ENCODE data around the gene WNT8A.
"Not testable (repeated sequence)": the region's sequence is repeated elsewhere in the genome, so short reads cannot be mapped to it uniquely, and the experiment has no call there.

The WNT8A gene

DNA sequence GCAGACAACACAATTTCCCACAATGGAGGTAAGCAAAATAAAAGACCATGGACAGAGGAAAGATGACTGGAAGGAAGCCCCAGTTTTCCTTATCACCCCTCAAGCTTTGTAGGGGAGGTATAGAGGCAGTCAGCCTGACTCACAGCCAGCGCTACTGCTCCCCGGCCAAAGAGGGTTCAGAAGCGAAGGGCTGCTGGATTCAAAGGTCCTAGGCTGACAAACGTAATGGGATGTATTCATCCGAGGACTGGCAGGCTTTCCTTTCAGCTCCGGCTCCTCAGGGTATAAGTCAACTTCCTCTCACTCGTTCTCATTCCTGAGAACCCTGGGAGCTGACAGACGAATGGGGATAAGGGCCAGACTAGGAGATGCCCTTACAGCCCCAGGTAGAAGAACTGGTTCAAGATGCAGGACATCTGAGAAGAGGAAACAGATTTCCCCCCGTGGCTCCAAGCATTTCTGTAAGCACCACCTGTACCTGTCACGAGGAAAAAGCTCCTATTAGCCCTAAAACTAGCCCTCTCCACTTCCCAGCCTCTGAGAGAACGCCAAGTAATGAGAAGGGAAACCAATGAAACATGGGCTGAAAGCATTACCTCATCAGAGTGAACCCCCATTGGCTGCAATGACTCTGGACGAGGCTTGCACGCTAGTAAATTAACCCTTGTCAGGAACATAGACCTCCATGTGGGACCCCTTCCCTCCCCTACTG lies 28.8 kb upstream of the WNT8A start:
- no peaks in the 10 kb centered on the region for H3K4me1 ChIP-seq (ENCODE audit: insufficient read depth, low read length)
- no peaks in the 10 kb centered on the region for H3K27me3 ChIP-seq (ENCODE audit: control insufficient read depth in 1 of 2, insufficient read depth in 2 of 2, low read length in 2 of 2)
- no peak overlapping the region for H3K27ac ChIP-seq (ENCODE audit: low read depth, low read length)
- no peak overlapping the region for H3K9ac ChIP-seq (ENCODE audit: low read length)
- H3K9me3 ChIP-seq (ENCODE audit: low read length) = no peaks in the 10 kb centered on the region
- H3K36me3 ChIP-seq (ENCODE audit: insufficient read depth, low read length) = no peaks in the 10 kb centered on the region
- no peak overlapping the region for H3K4me3 ChIP-seq (ENCODE audit: low read depth in 1 of 2, low read length in 2 of 2)

DNA sequence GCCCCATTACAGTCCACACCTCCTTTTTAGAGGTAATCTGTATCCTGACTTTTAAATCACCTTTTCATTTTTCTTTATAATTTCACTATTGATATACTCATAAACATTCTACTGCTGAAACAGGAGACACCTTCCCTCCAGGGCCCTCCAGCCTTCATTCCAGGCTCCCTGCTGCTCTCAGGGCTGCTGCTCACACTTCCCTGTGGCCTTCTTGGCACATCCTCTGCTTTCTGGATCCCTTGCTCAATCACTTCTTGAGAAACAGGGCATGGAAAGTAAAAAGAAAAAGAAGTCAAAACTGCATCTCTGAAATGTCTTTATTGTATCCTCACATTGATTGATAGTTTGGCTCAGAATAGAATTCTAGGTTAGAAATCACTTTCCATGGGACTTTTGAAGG lies 19.3 kb upstream of the WNT8A start:
- Histone ChIP-seq H3K27ac (ENCODE audit: low read depth, low read length) (no peak overlapping the region), H3K27me3 (ENCODE audit: control insufficient read depth in 1 of 2, insufficient read depth in 2 of 2, low read length in 2 of 2) (no peaks in the 10 kb centered on the region), H3K4me3 (ENCODE audit: low read depth in 1 of 2, low read length in 2 of 2) (no peak overlapping the region), H3K9me3 (ENCODE audit: low read length) (no peaks in the 10 kb centered on the region), H3K36me3 (ENCODE audit: insufficient read depth, low read length) (no peaks in the 10 kb centered on the region), H3K4me1 (ENCODE audit: insufficient read depth, low read length) (no peaks in the 10 kb centered on the region), H3K9ac (ENCODE audit: low read length) (no peak overlapping the region)

DNA sequence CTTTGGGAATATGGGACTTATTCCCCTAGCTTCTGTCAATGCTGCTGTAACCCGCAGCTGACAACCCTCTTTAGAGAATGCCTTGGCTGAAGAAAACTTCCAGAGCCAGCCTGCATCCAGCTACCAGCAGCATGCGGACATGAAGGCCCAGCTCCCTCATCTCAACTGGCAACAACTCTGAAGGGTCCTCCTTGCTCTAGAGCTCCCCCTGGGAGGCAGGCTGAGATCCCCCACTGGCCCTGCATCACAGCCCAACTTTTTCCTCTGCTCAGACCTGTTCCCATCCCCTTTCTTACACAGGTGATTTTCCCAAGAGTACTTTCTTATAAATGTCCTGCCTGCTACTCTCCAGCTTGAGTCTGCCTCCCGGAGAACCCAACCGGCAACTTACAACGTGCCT lies 18.7 kb upstream of the WNT8A start:
- H3K36me3 ChIP-seq (ENCODE audit: insufficient read depth, low read length) = no peaks in the 10 kb centered on the region
- H3K9ac ChIP-seq (ENCODE audit: low read length) = no peak overlapping the region
- no peak overlapping the region for H3K4me3 ChIP-seq (ENCODE audit: low read depth in 1 of 2, low read length in 2 of 2)
- H3K27me3 ChIP-seq (ENCODE audit: control insufficient read depth in 1 of 2, insufficient read depth in 2 of 2, low read length in 2 of 2) = no peaks in the 10 kb centered on the region
- no peaks in the 10 kb centered on the region for H3K4me1 ChIP-seq (ENCODE audit: insufficient read depth, low read length)
- H3K9me3 ChIP-seq (ENCODE audit: low read length) = no peaks in the 10 kb centered on the region
- no peak overlapping the region for H3K27ac ChIP-seq (ENCODE audit: low read depth, low read length)

GRCh38 chr5:138067945-138068344 lies 15.9 kb upstream of the WNT8A start:
- Histone ChIP-seq H3K27me3 (ENCODE audit: control insufficient read depth in 1 of 2, insufficient read depth in 2 of 2, low read length in 2 of 2) (no peaks in the 10 kb centered on the region), H3K4me3 (ENCODE audit: low read depth in 1 of 2, low read length in 2 of 2) (no peak overlapping the region), H3K9me3 (ENCODE audit: low read length) (no peaks in the 10 kb centered on the region), H3K36me3 (ENCODE audit: insufficient read depth, low read length) (no peaks in the 10 kb centered on the region), H3K4me1 (ENCODE audit: insufficient read depth, low read length) (no peaks in the 10 kb centered on the region), H3K9ac (ENCODE audit: low read length) (no peak overlapping the region), H3K27ac (ENCODE audit: low read depth, low read length) (no peak overlapping the region)

DNA sequence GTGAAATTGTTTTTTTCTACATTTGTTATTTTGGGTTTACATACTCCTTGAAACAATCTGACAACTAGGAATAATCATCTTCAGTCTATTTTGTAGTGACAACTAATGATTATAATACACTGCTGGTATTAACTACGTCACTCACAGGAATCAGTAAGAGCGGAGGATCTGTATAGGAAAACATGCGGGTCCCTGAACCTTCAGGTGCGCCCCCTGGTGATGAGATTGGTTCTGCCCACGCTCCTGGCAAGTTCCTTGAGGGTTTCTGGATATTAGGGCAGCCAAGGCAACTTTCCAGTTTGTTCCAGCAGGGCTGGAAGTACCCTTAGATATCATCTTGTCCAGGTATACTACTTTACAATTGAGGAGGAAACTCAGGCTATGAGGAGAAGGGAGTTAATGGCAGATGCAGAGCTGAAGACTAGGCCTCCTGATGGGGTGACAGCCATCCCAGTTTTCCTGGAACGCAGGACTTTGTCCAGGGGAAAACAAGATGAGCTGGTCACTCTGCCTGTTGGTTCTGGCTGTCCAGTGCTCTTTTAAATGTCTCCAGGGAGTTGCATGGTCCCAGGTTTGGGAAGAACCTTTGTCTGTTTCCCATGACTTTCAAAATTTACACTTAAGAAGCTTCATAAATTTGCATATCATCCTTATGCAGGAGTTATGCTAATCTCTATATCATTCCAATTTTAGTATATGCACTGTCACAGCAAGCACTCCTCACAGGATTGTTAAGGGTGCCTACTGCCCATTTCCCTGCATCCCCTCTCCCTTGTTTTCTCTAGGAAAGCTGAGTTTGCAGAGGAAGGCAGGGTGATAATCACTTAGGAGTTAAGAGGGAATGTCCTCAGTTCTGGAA lies 14.9 kb upstream of the WNT8A start:
- no peak overlapping the region for H3K27ac ChIP-seq (ENCODE audit: low read depth, low read length)

DNA sequence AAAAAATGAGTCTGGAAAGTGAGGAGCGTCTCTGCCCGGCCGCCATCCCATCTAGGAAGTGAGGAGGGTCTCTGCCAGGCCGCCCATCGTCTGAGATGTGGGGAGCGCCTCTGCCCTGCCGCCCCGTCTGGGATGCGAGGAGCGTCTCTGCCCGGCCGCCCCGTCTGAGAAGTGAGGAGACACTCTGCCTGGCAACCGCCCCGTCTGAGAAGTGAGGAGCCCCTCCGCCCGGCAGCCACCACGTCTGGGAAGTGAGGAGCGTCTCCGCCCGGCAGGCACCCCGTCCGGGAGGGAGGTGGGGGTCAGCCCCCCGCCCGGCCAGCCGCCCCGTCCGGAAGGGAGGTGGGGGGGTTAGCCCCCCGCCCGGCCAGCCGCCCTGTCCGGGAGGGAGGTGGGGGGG lies 13.8 kb upstream of the WNT8A start:
- H3K36me3 ChIP-seq (ENCODE audit: insufficient read depth, low read length); H3K9me3 ChIP-seq (ENCODE audit: low read length); H3K4me1 ChIP-seq (ENCODE audit: insufficient read depth, low read length); H3K9ac ChIP-seq (ENCODE audit: low read length); H3K27ac ChIP-seq (ENCODE audit: low read depth, low read length); H3K27me3 ChIP-seq (ENCODE audit: control insufficient read depth in 1 of 2, insufficient read depth in 2 of 2, low read length in 2 of 2); H3K4me3 ChIP-seq (ENCODE audit: low read depth in 1 of 2, low read length in 2 of 2): not testable (repeated sequence)

More for the DNA sequence above, 14.9 kb upstream of the WNT8A start:
- Histone ChIP-seq H3K36me3 (ENCODE audit: insufficient read depth, low read length) (no peaks in the 10 kb centered on the region), H3K4me1 (ENCODE audit: insufficient read depth, low read length) (no peaks in the 10 kb centered on the region), H3K4me3 (ENCODE audit: low read depth in 1 of 2, low read length in 2 of 2) (no peak overlapping the region), H3K9me3 (ENCODE audit: low read length) (no peaks in the 10 kb centered on the region), H3K9ac (ENCODE audit: low read length) (no peak overlapping the region), H3K27me3 (ENCODE audit: control insufficient read depth in 1 of 2, insufficient read depth in 2 of 2, low read length in 2 of 2) (no peaks in the 10 kb centered on the region)

- no peak overlapping the region for H3K4me3 ChIP-seq (ENCODE audit: low read depth in 1 of 2, low read length in 2 of 2)
- H3K27ac ChIP-seq (ENCODE audit: low read depth, low read length) = no peak overlapping the region
- no peaks in the 10 kb centered on the region for H3K9me3 ChIP-seq (ENCODE audit: low read length)
- H3K9ac ChIP-seq (ENCODE audit: low read length) = no peak overlapping the region
- H3K4me1 ChIP-seq (ENCODE audit: insufficient read depth, low read length) = no peaks in the 10 kb centered on the region
- no peaks in the 10 kb centered on the region for H3K27me3 ChIP-seq (ENCODE audit: control insufficient read depth in 1 of 2, insufficient read depth in 2 of 2, low read length in 2 of 2)
- H3K36me3 ChIP-seq (ENCODE audit: insufficient read depth, low read length) = no peaks in the 10 kb centered on the region
Observed at GRCh38 chr5:138077064-138077696, 6.7 kb upstream of the WNT8A start.

DNA sequence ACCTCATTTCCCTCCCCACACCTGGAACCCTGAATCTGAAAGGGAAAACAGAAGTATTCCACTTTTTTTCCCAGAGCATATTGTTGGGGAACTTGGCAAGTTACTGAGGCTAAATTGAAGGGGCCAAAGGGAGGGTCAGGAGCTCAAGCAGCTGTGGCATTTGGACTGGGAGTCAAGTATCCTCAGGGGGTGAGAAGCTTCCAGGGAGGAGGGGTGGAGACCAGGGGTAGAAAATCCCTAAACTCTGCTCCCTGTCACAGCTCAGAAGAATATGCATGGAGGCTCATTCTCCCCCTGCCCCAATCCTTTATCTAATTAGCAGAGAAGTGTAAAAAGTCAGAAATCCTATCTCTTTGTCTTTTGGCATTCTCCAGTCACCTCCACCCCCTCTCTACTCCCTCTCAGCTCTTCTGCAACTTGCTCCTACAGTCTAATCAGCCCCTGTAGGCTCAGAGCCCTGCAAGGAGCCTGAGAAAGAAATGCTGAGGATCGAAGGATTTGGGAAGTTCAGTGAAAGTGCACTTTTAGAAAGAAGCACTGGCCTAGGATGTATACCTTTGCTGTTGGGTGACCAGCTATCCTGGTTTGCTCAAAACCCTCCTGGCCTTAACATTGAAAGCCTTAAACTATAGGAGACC lies 5.7 kb upstream of the WNT8A start:
- Histone ChIP-seq H3K36me3 (ENCODE audit: insufficient read depth, low read length) (no peaks in the 10 kb centered on the region), H3K4me3 (ENCODE audit: low read depth in 1 of 2, low read length in 2 of 2) (no peak overlapping the region), H3K4me1 (ENCODE audit: insufficient read depth, low read length) (no peaks in the 10 kb centered on the region), H3K27me3 (ENCODE audit: control insufficient read depth in 1 of 2, insufficient read depth in 2 of 2, low read length in 2 of 2) (no peaks in the 10 kb centered on the region), H3K9ac (ENCODE audit: low read length) (no peak overlapping the region), H3K9me3 (ENCODE audit: low read length) (no peaks in the 10 kb centered on the region), H3K27ac (ENCODE audit: low read depth, low read length) (no peak overlapping the region)

- Histone ChIP-seq H3K4me3 (ENCODE audit: low read depth in 1 of 2, low read length in 2 of 2) (no peak overlapping the region), H3K9ac (ENCODE audit: low read length) (no peak overlapping the region), H3K36me3 (ENCODE audit: insufficient read depth, low read length) (no peaks in the 10 kb centered on the region), H3K9me3 (ENCODE audit: low read length) (no peaks in the 10 kb centered on the region), H3K4me1 (ENCODE audit: insufficient read depth, low read length) (no peaks in the 10 kb centered on the region), H3K27me3 (ENCODE audit: control insufficient read depth in 1 of 2, insufficient read depth in 2 of 2, low read length in 2 of 2) (no peaks in the 10 kb centered on the region), H3K27ac (ENCODE audit: low read depth, low read length) (no peak overlapping the region)
Observed at GRCh38 chr5:138082033-138082432, 1.8 kb upstream of the WNT8A start.

DNA sequence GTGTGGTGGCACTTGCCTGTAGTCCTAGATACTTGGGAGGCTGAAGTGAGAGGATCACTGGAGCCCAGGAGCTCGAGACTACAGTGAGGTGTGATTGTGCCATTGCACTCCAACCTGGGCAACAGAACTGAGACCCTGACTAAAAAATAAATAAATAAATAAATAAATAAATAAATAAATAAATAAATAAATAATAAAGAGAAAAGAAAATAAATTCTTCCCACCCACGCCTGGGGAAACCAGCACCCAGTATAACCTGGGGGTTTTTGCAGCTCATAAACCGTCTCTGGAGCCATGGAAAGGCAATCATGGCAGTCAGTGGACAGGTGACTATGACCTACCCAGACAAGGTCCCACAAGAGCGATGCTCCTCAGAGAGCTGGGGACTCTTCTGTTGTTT lies 7.9 kb downstream of the WNT8A start:
- Histone ChIP-seq H3K27me3 (ENCODE audit: control insufficient read depth in 1 of 2, insufficient read depth in 2 of 2, low read length in 2 of 2) (no peaks in the 10 kb centered on the region), H3K4me3 (ENCODE audit: low read depth in 1 of 2, low read length in 2 of 2) (no peak overlapping the region), H3K27ac (ENCODE audit: low read depth, low read length) (no peak overlapping the region), H3K4me1 (ENCODE audit: insufficient read depth, low read length) (no peaks in the 10 kb centered on the region), H3K9ac (ENCODE audit: low read length) (no peak overlapping the region), H3K9me3 (ENCODE audit: low read length) (no peaks in the 10 kb centered on the region), H3K36me3 (ENCODE audit: insufficient read depth, low read length) (no peaks in the 10 kb centered on the region)

- Histone ChIP-seq H3K9ac (ENCODE audit: low read length) (no peak overlapping the region), H3K27ac (ENCODE audit: low read depth, low read length) (no peak overlapping the region), H3K4me1 (ENCODE audit: insufficient read depth, low read length) (no peaks in the 10 kb centered on the region), H3K27me3 (ENCODE audit: control insufficient read depth in 1 of 2, insufficient read depth in 2 of 2, low read length in 2 of 2) (no peaks in the 10 kb centered on the region), H3K9me3 (ENCODE audit: low read length) (no peaks in the 10 kb centered on the region), H3K4me3 (ENCODE audit: low read depth in 1 of 2, low read length in 2 of 2) (no peak overlapping the region), H3K36me3 (ENCODE audit: insufficient read depth, low read length) (no peaks in the 10 kb centered on the region)
Observed at GRCh38 chr5:138092301-138092700, 8.5 kb downstream of the WNT8A start.

All from muscle layer of colon (tissue), 2 donors.